Measurements from ENCODE around the gene SMG5.

Gene SMG5

GRCh38 chr1:156316909-156317308 is 34.3 kb upstream of the SMG5 start:
- H3K4me2 ChIP-seq (ENCODE audit: low read depth, low read length, poor library complexity, severe bottlenecking): no peak overlapping the region
- TF ChIP-seq EZH2phosphoT487 (conservative IDR thresholded peaks at IDR 0.05; ENCODE audit: low read length): no peak
- TF ChIP-seq CTCF (IDR thresholded peaks at IDR 0.05; ENCODE audit: insufficient read depth, low read length, poor library complexity, severe bottlenecking): no peak
- no peaks in the 10 kb centered on the region for H3K9me2 ChIP-seq (replicated peaks; ENCODE audit: insufficient read depth, low read length)
- H3K36me3 ChIP-seq (ENCODE audit: low read length): peaks cover 42% of the 10 kb centered on the region
- H3K27me3 ChIP-seq (ENCODE audit: low read length): no peaks in the 10 kb centered on the region
- H3K4me3 ChIP-seq (ENCODE audit: insufficient read depth, low read length, poor library complexity, severe bottlenecking): no peak overlapping the region
- no peak overlapping the region for H3K27ac ChIP-seq (ENCODE audit: low read depth, low read length)
- H3K79me2 ChIP-seq (ENCODE audit: insufficient read depth, low read length): no peaks in the 10 kb centered on the region
- H3F3A ChIP-seq (ENCODE audit: insufficient read depth): no peaks in the 10 kb centered on the region; the same call in 1 of the 2 replicates
- H3K9me3 ChIP-seq (ENCODE audit: insufficient read depth, low read length): no peaks in the 10 kb centered on the region
- H4K20me1 ChIP-seq (ENCODE audit: low read depth, low read length): no peaks in the 10 kb centered on the region
- H2AFZ ChIP-seq (ENCODE audit: low read depth, low read length, severe bottlenecking): no peak overlapping the region
- H3K9ac ChIP-seq (ENCODE audit: low read length): no peak overlapping the region

- no peaks in the 10 kb centered on the region for H3K27me3 ChIP-seq (ENCODE audit: low read length)
- no peak overlapping the region for H3K4me2 ChIP-seq (ENCODE audit: low read depth, low read length, poor library complexity, severe bottlenecking)
- TF ChIP-seq EZH2phosphoT487 (conservative IDR thresholded peaks at IDR 0.05; ENCODE audit: low read length): no peak
- TF ChIP-seq CTCF (IDR thresholded peaks at IDR 0.05; ENCODE audit: insufficient read depth, low read length, poor library complexity, severe bottlenecking): no peak
- no peak overlapping the region for H3K4me3 ChIP-seq (ENCODE audit: insufficient read depth, low read length, poor library complexity, severe bottlenecking)
- H3F3A ChIP-seq (ENCODE audit: insufficient read depth): peaks cover 8% of the 10 kb centered on the region; the same call in 1 of the 2 replicates
- no peak overlapping the region for H3K27ac ChIP-seq (ENCODE audit: low read depth, low read length)
- H3K9ac ChIP-seq (ENCODE audit: low read length): no peak overlapping the region
- H2AFZ ChIP-seq (ENCODE audit: low read depth, low read length, severe bottlenecking): no peak overlapping the region
- H3K9me2 ChIP-seq (replicated peaks; ENCODE audit: insufficient read depth, low read length): no peaks in the 10 kb centered on the region
- no peaks in the 10 kb centered on the region for H3K79me2 ChIP-seq (ENCODE audit: insufficient read depth, low read length)
- H4K20me1 ChIP-seq (ENCODE audit: low read depth, low read length): no peaks in the 10 kb centered on the region
- H3K9me3 ChIP-seq (ENCODE audit: insufficient read depth, low read length): no peaks in the 10 kb centered on the region
- peaks cover 42% of the 10 kb centered on the region; the same call in 1 of the 2 replicates for H3K36me3 ChIP-seq (ENCODE audit: low read length)
Measured at GRCh38 chr1:156310962-156311361, 28.3 kb upstream of the SMG5 start.

- Histone ChIP-seq H3K9me3 (ENCODE audit: insufficient read depth, low read length) (no peaks in the 10 kb centered on the region), H4K20me1 (ENCODE audit: low read depth, low read length) (no peaks in the 10 kb centered on the region), H3K79me2 (ENCODE audit: insufficient read depth, low read length) (no peaks in the 10 kb centered on the region), H3K4me3 (ENCODE audit: insufficient read depth, low read length, poor library complexity, severe bottlenecking) (no peak overlapping the region), H3K9me2 (replicated peaks; ENCODE audit: insufficient read depth, low read length) (no peaks in the 10 kb centered on the region), H3K36me3 (ENCODE audit: low read length) (peaks cover 38% of the 10 kb centered on the region; the same call in 1 of the 2 replicates), H3F3A (ENCODE audit: insufficient read depth) (peaks cover 15% of the 10 kb centered on the region; the same call in 1 of the 2 replicates), H3K9ac (ENCODE audit: low read length) (no peak overlapping the region), H3K27ac (ENCODE audit: low read depth, low read length) (no peak overlapping the region), H3K27me3 (ENCODE audit: low read length) (no peaks in the 10 kb centered on the region), H3K4me2 (ENCODE audit: low read depth, low read length, poor library complexity, severe bottlenecking) (no peak overlapping the region), H2AFZ (ENCODE audit: low read depth, low read length, severe bottlenecking) (no peak overlapping the region)
- TF ChIP-seq CTCF (IDR thresholded peaks at IDR 0.05; ENCODE audit: insufficient read depth, low read length, poor library complexity, severe bottlenecking): no peak
- no peak for TF ChIP-seq EZH2phosphoT487 (conservative IDR thresholded peaks at IDR 0.05; ENCODE audit: low read length)
Measured at GRCh38 chr1:156308078-156308477, 25.5 kb upstream of the SMG5 start.

All from SU-DHL-6 (cell line).